GM23338 (cell line): Measurements from ENCODE around the gene CYB5B. TPM values are rescaled to one million over a fixed set of nuclear protein-coding genes. Genes with fewer than 3 reads are reported as not detected.

Source experiments
- polyA plus RNA-seq: library from polyadenylated mRNA; unstranded; fragments of >200 nt; fragmentation: Nextera tagmentation; extraction: Ambion mirVana; gene quantifications from 2 replicates; pipeline ENCODE4 v1.2.1, GENCODE V29; 2016
- total RNA-seq: library from RNA; depleted of rRNA; stranded (reverse); fragments of >200 nt; shearing (Covaris generic); gene quantifications from 2 replicates; pipeline ENCODE4 v1.2.3, GENCODE V29; 2014; rRNA removed

CYB5B gene
- total and polyA plus RNA-seq, 2 experiments from 2014 or later, result 72.0 to 110 TPM

Other genes starting within 250 kb of the CYB5B start
- 18.8 and 42.7 TPM in 2 replicates for gene SNTB2, start 237.5 kb upstream of the CYB5B start, total RNA-seq
- 4.8 and 6.2 TPM in 2 replicates for gene SNTB2, start 237.5 kb upstream of the CYB5B start, polyA plus RNA-seq
- gene VPS4A, start 113.3 kb upstream of the CYB5B start, total RNA-seq, result 25.2 and 32.7 TPM in 2 replicates
- gene VPS4A, start 113.3 kb upstream of the CYB5B start, polyA plus RNA-seq, result 28.8 and 29.1 TPM in 2 replicates
- gene PDF, start 94.0 kb upstream of the CYB5B start, total RNA-seq, result 43.4 and 48.7 TPM in 2 replicates
- 16.2 and 18.8 TPM in 2 replicates for gene PDF, start 94.0 kb upstream of the CYB5B start, polyA plus RNA-seq
- gene COG8, start 85.1 kb upstream of the CYB5B start, total RNA-seq, result 55.7 and 79.9 TPM in 2 replicates
- 18.2 and 21.4 TPM in 2 replicates for gene COG8, start 85.1 kb upstream of the CYB5B start, polyA plus RNA-seq
- gene NIP7, start 84.8 kb upstream of the CYB5B start, total RNA-seq, result 30.4 and 32.7 TPM in 2 replicates
- gene NIP7, start 84.8 kb upstream of the CYB5B start, polyA plus RNA-seq, result 42.9 and 47.4 TPM in 2 replicates
- gene TMED6, start 72.8 kb upstream of the CYB5B start, total RNA-seq, result not detected in 2 replicates
- 0.29 and 1.3 TPM in 2 replicates for gene TMED6, start 72.8 kb upstream of the CYB5B start, polyA plus RNA-seq
- 28.9 and 33.0 TPM in 2 replicates for gene TERF2, start 38.6 kb upstream of the CYB5B start, total RNA-seq
- gene TERF2, start 38.6 kb upstream of the CYB5B start, polyA plus RNA-seq, result 10.8 and 11.4 TPM in 2 replicates
- 27.0 and 31.9 TPM in 2 replicates for gene NFAT5, start 141.3 kb downstream of the CYB5B start, total RNA-seq
- 10.6 and 12.6 TPM in 2 replicates for gene NFAT5, start 141.3 kb downstream of the CYB5B start, polyA plus RNA-seq